Activated CD8-positive, alpha-beta T cell treated with anti-CD3 and anti-CD28 coated beads for 36 hours (primary cell): ENCODE results near the gene MPL. TPM values are rescaled to one million over a fixed set of nuclear protein-coding genes. Genes with fewer than 3 reads are reported as not detected.

Experiments
- ATAC-seq: fragments of 200-7000 bp; cut with Tn5 transposase; one replicate; pipeline ENCODE4 v1.10.0; 2021; ENCODE audit warnings: mild to moderate bottlenecking, moderate library complexity
- CTCF ChIA-PET: fragments of 350-600 bp; sonication (Branson Sonifier 250); formaldehyde crosslinking; loops from one replicate; lab custom pipeline; 2021; ENCODE audit warnings: antibody characterized with exemption; lab: Charles Lee
- POLR2A ChIA-PET: fragments of 350-600 bp; sonication (Branson Sonifier 250); formaldehyde crosslinking; loops from one replicate; lab custom pipeline; 2021; ENCODE audit warnings: antibody characterized with exemption; lab: Charles Lee
- DNase-seq: peaks from one replicate; pipeline ENCODE4 v3.0.0-alpha.2; 2020
- H3K27ac Mint-ChIP-seq: one replicate; pipeline ENCODE4 v1.8.0; 2021; ENCODE audit warnings: mild to moderate bottlenecking, mixed read lengths
- H3K27me3 Mint-ChIP-seq: one replicate; pipeline ENCODE4 v1.8.0; 2021; ENCODE audit warnings: mixed read lengths
- H3K36me3 Mint-ChIP-seq: one replicate; pipeline ENCODE4 v1.8.0; 2021; ENCODE audit warnings: low read depth, mixed read lengths
- H3K4me1 Mint-ChIP-seq: one replicate; pipeline ENCODE4 v1.8.0; 2021; ENCODE audit warnings: low read depth, mixed read lengths
- H3K4me3 Mint-ChIP-seq: one replicate; pipeline ENCODE4 v1.8.0; 2021; ENCODE audit warnings: mild to moderate bottlenecking, moderate library complexity, mixed read lengths
- H3K9me3 Mint-ChIP-seq: one replicate; pipeline ENCODE4 v1.8.0; 2021; ENCODE audit warnings: mixed read lengths
- CTCF ChIP-seq: fragments of 200-600 bp; IDR thresholded peaks from one replicate; pipeline ENCODE4 v1.8.0; 2022; ENCODE audit warnings: antibody characterized with exemption, mild to moderate bottlenecking
- intact Hi-C: fragments of 100-400 bp; cut with micrococcal nuclease; formaldehyde crosslinking; loops from one replicate; pipeline ENCODE4 v1.10.0; 2022
- total RNA-seq, 2 experiments: library from RNA; stranded (reverse); gene quantifications; one replicate each; pipeline ENCODE4 v1.2.3, GENCODE V29; 2021

The MPL gene
- total RNA-seq, 2 experiments from 2014 or later, result not detected

GRCh38 chr1:43344267-43344850, 6.7 kb downstream of the MPL start:
- no peaks in the 10 kb centered on the region for H3K9me3 Mint-ChIP-seq
- ATAC-seq (no peak), DNase-seq (no peak)
- CTCF ChIA-PET, result interaction anchor here (1.3 kb wide), 1 partner anchor 117 kb away, joined by 3 read pairs; no protein-coding TSS in a partner anchor
- POLR2A ChIA-PET, result no interaction called here
- intact Hi-C loops, result no loop called here
- no peaks in the 10 kb centered on the region for H3K27me3 Mint-ChIP-seq
- H3K4me3 Mint-ChIP-seq, result no peak overlapping the region
- no peak overlapping the region for H3K27ac Mint-ChIP-seq
- no peaks in the 10 kb centered on the region for H3K36me3 Mint-ChIP-seq
- no peak for TF ChIP-seq CTCF
- peaks cover 5% of the 10 kb centered on the region for H3K4me1 Mint-ChIP-seq

- Mint-ChIP-seq H3K27ac (peak overlapping the region; percentile 12), H3K27me3 (no peaks in the 10 kb centered on the region), H3K4me3 (no peak overlapping the region), H3K4me1 (peaks cover 12% of the 10 kb centered on the region), H3K36me3 (no peaks in the 10 kb centered on the region), H3K9me3 (no peaks in the 10 kb centered on the region)
- no peak for TF ChIP-seq CTCF
- DNase-seq (no peak), ATAC-seq (peak; percentile 21)
- ChIA-PET POLR2A (no interaction called here), CTCF (interaction anchor here (1.1 to 1.3 kb wide), 2 partner anchors 11 to 118 kb away, joined by 3 read pairs; no protein-coding TSS in a partner anchor)
- intact Hi-C loops, result no loop called here
Observed at GRCh38 chr1:43345120-43345519, 7.5 kb downstream of the MPL start.

- Mint-ChIP-seq H3K27ac (no peak overlapping the region), H3K4me3 (no peak overlapping the region), H3K36me3 (no peaks in the 10 kb centered on the region), H3K4me1 (peaks cover 12% of the 10 kb centered on the region), H3K9me3 (no peaks in the 10 kb centered on the region), H3K27me3 (no peaks in the 10 kb centered on the region)
- TF ChIP-seq CTCF, result no peak
- DNase-seq, result no peak
- intact Hi-C loops, result no loop called here
- CTCF ChIA-PET, result no interaction called here
- no peak for ATAC-seq
- POLR2A ChIA-PET, result interaction anchor here (0.6 kb wide), 1 partner anchor 44 kb away, joined by 3 read pairs; the partner anchor contains the start of genes MED8 and SZT2
Observed at GRCh38 chr1:43346636-43347035, 9.0 kb downstream of the MPL start.

GRCh38 chr1:43348343-43348808, 10.8 kb downstream of the MPL start:
- intact Hi-C loops, result no loop called here

More at GRCh38 chr1:43348343-43348808, 10.8 kb downstream of the MPL start:
- TF ChIP-seq CTCF, result no peak
- ATAC-seq, result no peak
- ChIA-PET POLR2A (interaction anchor here (0.8 to 1.0 kb wide), 2 partner anchors 10 to 14 kb away, joined by 3 read pairs; no protein-coding TSS in a partner anchor), CTCF (no interaction called here)
- DNase-seq, result no peak
- Mint-ChIP-seq H3K27me3 (no peaks in the 10 kb centered on the region), H3K36me3 (no peaks in the 10 kb centered on the region), H3K27ac (peak overlapping the region; percentile 35), H3K4me1 (peaks cover 12% of the 10 kb centered on the region), H3K9me3 (no peaks in the 10 kb centered on the region), H3K4me3 (peak overlapping the region; percentile 46)
